H9 (cell line): Measurements from ENCODE around the gene ITK. TPM values are rescaled to one million over a fixed set of nuclear protein-coding genes. Genes with fewer than 3 reads are reported as not detected.

Source experiments
- DNase-seq: peaks from one replicate; pipeline ENCODE4 v3.0.0-alpha.2; 2017
- H2AFZ ChIP-seq: one replicate; pipeline ENCODE4 v1.6.1; 2013; ENCODE audit warnings: mild to moderate bottlenecking, low read length, control low read depth, moderate library complexity
- H2AK5ac ChIP-seq: 2 replicates; pipeline ENCODE4 v1.6.1; 2013; ENCODE audit warnings: low read length, control low read depth, mixed read lengths; ENCODE audit not compliant: insufficient read length
- H2BK120ac ChIP-seq: one replicate; pipeline ENCODE4 v1.6.1; 2013; ENCODE audit warnings: low read depth, mild to moderate bottlenecking, low read length, control low read depth, inconsistent platforms; ENCODE audit not compliant: poor library complexity, severe bottlenecking
- H2BK12ac ChIP-seq: 2 replicates; pipeline ENCODE4 v1.6.1; 2013; ENCODE audit warnings: low read length, control low read depth, mixed read lengths, low read depth; ENCODE audit not compliant: insufficient read length
- H2BK15ac ChIP-seq: 2 replicates; pipeline ENCODE4 v1.6.1; 2013; ENCODE audit warnings: low read depth, low read length, control low read depth
- H2BK20ac ChIP-seq: one replicate; pipeline ENCODE4 v1.6.1; 2013; ENCODE audit warnings: low read depth, mild to moderate bottlenecking, low read length, control low read depth, inconsistent platforms; ENCODE audit not compliant: poor library complexity, severe bottlenecking
- H2BK5ac ChIP-seq: 2 replicates; pipeline ENCODE4 v1.6.1; 2013; ENCODE audit warnings: low read length, control low read depth, mixed read lengths; ENCODE audit not compliant: insufficient read length
- H3K14ac ChIP-seq: 2 replicates; pipeline ENCODE4 v1.6.1; 2013; ENCODE audit warnings: low read length, control low read depth; ENCODE audit not compliant: insufficient read depth
- H3K18ac ChIP-seq: 2 replicates; pipeline ENCODE4 v1.6.1; 2013; ENCODE audit warnings: low read depth, mild to moderate bottlenecking, mixed read lengths, low read length, control low read depth; ENCODE audit not compliant: insufficient read length
- H3K23ac ChIP-seq: 2 replicates; pipeline ENCODE4 v1.6.1; 2013; ENCODE audit warnings: low read length, control low read depth, mixed read lengths, low read depth; ENCODE audit not compliant: insufficient read length
- H3K23me2 ChIP-seq: 2 replicates; pipeline ENCODE4 v1.6.1; 2013; ENCODE audit warnings: low read depth, mild to moderate bottlenecking, mixed read lengths, low read length, control low read depth; ENCODE audit not compliant: insufficient read length, poor library complexity, severe bottlenecking
- H3K27ac ChIP-seq: 2 replicates; pipeline ENCODE4 v1.5.1; 2013; ENCODE audit warnings: low read length, control low read depth, mixed read lengths, low read depth; ENCODE audit not compliant: insufficient read length
- H3K27me3 ChIP-seq: 2 replicates; pipeline ENCODE4 v1.6.1; 2013; ENCODE audit warnings: low read length, control low read depth, inconsistent platforms; ENCODE audit not compliant: insufficient read depth
- H3K4ac ChIP-seq: 2 replicates; pipeline ENCODE4 v1.6.1; 2013; ENCODE audit warnings: low read depth, mild to moderate bottlenecking, control low read depth, inconsistent platforms, low read length, moderate library complexity
- H3K4me1 ChIP-seq: 2 replicates; pipeline ENCODE4 v1.6.1; 2013; ENCODE audit warnings: low read length, control low read depth, inconsistent platforms; ENCODE audit not compliant: insufficient read depth
- H3K4me2 ChIP-seq: 2 replicates; pipeline ENCODE4 v1.6.1; 2013; ENCODE audit warnings: low read length, control low read depth, mixed read lengths; ENCODE audit not compliant: insufficient read length, insufficient read depth
- H3K56ac ChIP-seq: 2 replicates; pipeline ENCODE4 v1.6.1; 2013; ENCODE audit warnings: low read depth, mild to moderate bottlenecking, mixed read lengths, low read length, control low read depth; ENCODE audit not compliant: insufficient read length
- H3K79me1 ChIP-seq: 2 replicates; pipeline ENCODE4 v1.6.1; 2013; ENCODE audit warnings: low read depth, mild to moderate bottlenecking, moderate library complexity, low read length, control low read depth, inconsistent platforms; ENCODE audit not compliant: insufficient read depth, poor library complexity, severe bottlenecking
- H3K79me2 ChIP-seq: 2 replicates; pipeline ENCODE4 v1.6.1; 2013; ENCODE audit warnings: low read length, control low read depth, inconsistent platforms; ENCODE audit not compliant: insufficient read depth
- H3K9ac ChIP-seq: 2 replicates; pipeline ENCODE4 v1.6.1; 2013; ENCODE audit warnings: low read length, control low read depth, mixed read lengths; ENCODE audit not compliant: insufficient read length; ENCODE audit errors: extremely low read depth
- H3K9me3 ChIP-seq: one replicate; pipeline ENCODE4 v1.6.1; 2013; ENCODE audit warnings: low read depth, low read length, inconsistent platforms; ENCODE audit not compliant: control insufficient read depth
- H3T11ph ChIP-seq: one replicate; pipeline ENCODE4 v1.6.1; 2013; ENCODE audit warnings: mild to moderate bottlenecking, low read length, control low read depth, inconsistent platforms
- H4K20me1 ChIP-seq: one replicate; pipeline ENCODE4 v1.6.1; 2013; ENCODE audit not compliant: control insufficient read depth, insufficient read length, insufficient read depth
- H4K5ac ChIP-seq: 2 replicates; pipeline ENCODE4 v1.6.1; 2013; ENCODE audit warnings: low read depth, mild to moderate bottlenecking, mixed read lengths, low read length, control low read depth; ENCODE audit not compliant: insufficient read length
- H4K8ac ChIP-seq: replicated peaks from 2 replicates; pipeline ENCODE4 v1.6.1; 2013; ENCODE audit warnings: low read length, control low read depth, mixed read lengths, low read depth; ENCODE audit not compliant: insufficient read length
- H4K91ac ChIP-seq: 2 replicates; pipeline ENCODE4 v1.6.1; 2013; ENCODE audit warnings: low read depth, mild to moderate bottlenecking, moderate library complexity, mixed read lengths, low read length, control low read depth; ENCODE audit not compliant: insufficient read length
- H3K27ac Mint-ChIP-seq, 3 experiments: 2 replicates in 2 of 3; 3 replicates in 1 of 3; pipeline ENCODE4 v1.8.0; 2020 to 2021; ENCODE audit warnings: mixed read lengths in 3 of 3, mild to moderate bottlenecking in 1 of 3, moderate library complexity in 1 of 3
- H3K27me3 Mint-ChIP-seq: 2 replicates; pipeline ENCODE4 v1.8.0; 2021; ENCODE audit warnings: low read depth, mild to moderate bottlenecking, moderate library complexity, mixed read lengths
- H3K36me3 Mint-ChIP-seq, 3 experiments: 2 replicates in 2 of 3; 3 replicates in 1 of 3; pipeline ENCODE4 v1.8.0; 2020 to 2021; ENCODE audit warnings: low read depth in 3 of 3, mixed read lengths in 3 of 3; ENCODE audit not compliant: insufficient read depth in 1 of 3
- H3K4me1 Mint-ChIP-seq, 2 experiments: 2 replicates each; pipeline ENCODE4 v1.8.0; 2020; ENCODE audit warnings: mixed read lengths in 2 of 2
- H3K4me3 Mint-ChIP-seq, 2 experiments: 2 replicates in 1 of 2; 3 replicates in 1 of 2; pipeline ENCODE4 v1.8.0; 2020 to 2021; ENCODE audit warnings: mild to moderate bottlenecking in 2 of 2, mixed read lengths in 2 of 2, moderate library complexity in 1 of 2
- H3K9me3 Mint-ChIP-seq, 2 experiments: 2 replicates in 1 of 2; 3 replicates in 1 of 2; pipeline ENCODE4 v1.8.0; 2020; ENCODE audit warnings: mild to moderate bottlenecking in 2 of 2, mixed read lengths in 2 of 2, moderate library complexity in 1 of 2
- WGBS: extraction: QIAGEN DNeasy Blood & Tissue Kit; methylation state at CpG from one replicate; pipeline ENCODE4 v1.1.7; 2013; ENCODE audit warnings: missing lambda C conversion rate, low lambda C conversion rate, mixed read lengths; ENCODE audit not compliant: insufficient read length; ENCODE audit errors: extremely low coverage; 5-methylcytosine and 5-hydroxymethylcytosine counted together
- total RNA-seq: library from RNA; stranded (reverse); gene quantifications from 2 replicates; pipeline ENCODE4 v1.2.1, GENCODE V29; 2021
- TF ChIP-seq, protein P1 (sequence below): fragments of 200-600 bp; sonication (generic); conservative IDR thresholded peaks from 3 replicates; pipeline ENCODE4 v1.8.0; 2021; ENCODE audit warnings: antibody characterized with exemption, mild to moderate bottlenecking

Gene ITK
- total RNA-seq, 1 experiment from 2014 or later = 0.22 TPM

DNA sequence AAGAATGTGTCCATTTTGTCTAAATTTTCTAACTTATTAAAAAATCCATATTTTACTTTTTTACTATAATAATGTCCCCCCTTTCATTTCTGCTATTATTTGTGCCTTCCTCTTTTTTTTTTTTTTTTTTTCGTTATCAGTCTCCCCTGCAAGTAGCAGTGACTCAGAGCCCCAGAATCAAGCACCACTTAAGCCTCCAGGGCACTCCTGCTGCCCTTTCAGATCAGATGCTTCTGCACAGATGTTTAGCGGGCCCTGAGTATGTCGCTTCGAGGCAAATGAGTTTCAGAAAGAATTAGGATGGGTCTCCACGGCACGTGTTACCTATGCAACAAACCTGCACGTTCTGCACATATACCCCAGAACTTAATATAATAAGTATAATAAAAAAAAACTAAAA is 49.7 kb upstream of the ITK start:
- TF ChIP-seq, protein P1, sequence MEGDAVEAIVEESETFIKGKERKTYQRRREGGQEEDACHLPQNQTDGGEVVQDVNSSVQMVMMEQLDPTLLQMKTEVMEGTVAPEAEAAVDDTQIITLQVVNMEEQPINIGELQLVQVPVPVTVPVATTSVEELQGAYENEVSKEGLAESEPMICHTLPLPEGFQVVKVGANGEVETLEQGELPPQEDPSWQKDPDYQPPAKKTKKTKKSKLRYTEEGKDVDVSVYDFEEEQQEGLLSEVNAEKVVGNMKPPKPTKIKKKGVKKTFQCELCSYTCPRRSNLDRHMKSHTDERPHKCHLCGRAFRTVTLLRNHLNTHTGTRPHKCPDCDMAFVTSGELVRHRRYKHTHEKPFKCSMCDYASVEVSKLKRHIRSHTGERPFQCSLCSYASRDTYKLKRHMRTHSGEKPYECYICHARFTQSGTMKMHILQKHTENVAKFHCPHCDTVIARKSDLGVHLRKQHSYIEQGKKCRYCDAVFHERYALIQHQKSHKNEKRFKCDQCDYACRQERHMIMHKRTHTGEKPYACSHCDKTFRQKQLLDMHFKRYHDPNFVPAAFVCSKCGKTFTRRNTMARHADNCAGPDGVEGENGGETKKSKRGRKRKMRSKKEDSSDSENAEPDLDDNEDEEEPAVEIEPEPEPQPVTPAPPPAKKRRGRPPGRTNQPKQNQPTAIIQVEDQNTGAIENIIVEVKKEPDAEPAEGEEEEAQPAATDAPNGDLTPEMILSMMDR = no peak
- Histone ChIP-seq H4K20me1 (no peaks in the 10 kb centered on the region), H2BK120ac (no peak overlapping the region), H3K79me1 (no peaks in the 10 kb centered on the region), H4K91ac (no peak overlapping the region), H3K23me2 (no peaks in the 10 kb centered on the region), H2AFZ (no peak overlapping the region), H2BK12ac (no peak overlapping the region), H3K79me2 (no peaks in the 10 kb centered on the region), H3K9me3 (no peaks in the 10 kb centered on the region), H3K14ac (no peak overlapping the region), H3K27ac (no peak overlapping the region), H3T11ph (no peak overlapping the region), H2AK5ac (no peak overlapping the region), H3K56ac (no peak overlapping the region), H4K5ac (no peak overlapping the region), H3K4ac (no peak overlapping the region), H3K4me2 (no peak overlapping the region), H3K18ac (no peak overlapping the region), H4K8ac (no peak overlapping the region), H3K27me3 (no peaks in the 10 kb centered on the region), H3K23ac (no peak overlapping the region), H2BK20ac (no peak overlapping the region), H3K9ac (no peak overlapping the region), H2BK5ac (no peak overlapping the region), H2BK15ac (no peak overlapping the region), H3K4me1 (no peaks in the 10 kb centered on the region)
- Mint-ChIP-seq H3K4me1 (peaks cover 5 to 7% of the 10 kb centered on the region in 2 experiments), H3K9me3 (no peaks in the 10 kb centered on the region), H3K4me3 (no peak overlapping the region), H3K27ac (peak overlapping the region in 1 of 3 experiments; percentile 67; a peak in 1 of 7 replicates), H3K36me3 (no peaks in the 10 kb centered on the region; a peak in 1 of 7 replicates), H3K27me3 (no peaks in the 10 kb centered on the region)
- no CpG with 5 or more reads among the region's 7 CpGs for WGBS
- DNase-seq = no peak
